HG03565 (cell line): ENCODE results near the gene IGFL3.
"Not testable (repeated sequence)": the region's sequence is repeated elsewhere in the genome, so short reads cannot be mapped to it uniquely, and the experiment has no call there.

Experiments
- ATAC-seq: cut with Tn5 transposase; IDR thresholded peaks from one replicate; pipeline ENCODE4 v1.9.1; 2021; ENCODE audit warnings: mild to moderate bottlenecking, moderate library complexity; ENCODE audit not compliant: unreplicated experiment

IGFL3 gene

DNA sequence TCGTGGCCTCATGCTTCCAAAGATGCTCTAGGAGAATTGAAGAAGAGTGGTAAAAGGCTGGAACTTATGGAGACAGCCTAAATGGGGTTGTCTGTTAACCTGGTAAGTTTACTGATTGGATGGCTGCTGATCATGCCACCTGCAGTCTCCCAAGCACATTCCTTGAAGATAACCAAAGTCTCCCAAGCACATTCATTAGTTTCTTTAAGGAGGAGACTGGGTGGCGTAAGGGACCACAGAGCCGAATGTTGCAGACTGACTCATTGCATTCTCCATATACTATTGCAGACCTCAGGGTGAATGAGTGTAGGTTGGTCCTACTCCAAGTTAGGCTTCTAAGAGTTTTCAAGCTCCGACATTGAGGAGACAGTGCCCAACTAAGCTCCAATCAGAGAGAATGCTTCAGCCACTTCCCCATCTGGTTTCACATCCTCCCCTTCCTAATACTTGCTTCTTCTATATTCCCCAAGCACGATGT is at the start of gene IGFL3:
Gene IGFL3, minus strand, starts transcription at position 51 of the 478 bp plus-strand sequence. Its CDS starts 39 bp downstream, at position 12.
- no peak for ATAC-seq

DNA sequence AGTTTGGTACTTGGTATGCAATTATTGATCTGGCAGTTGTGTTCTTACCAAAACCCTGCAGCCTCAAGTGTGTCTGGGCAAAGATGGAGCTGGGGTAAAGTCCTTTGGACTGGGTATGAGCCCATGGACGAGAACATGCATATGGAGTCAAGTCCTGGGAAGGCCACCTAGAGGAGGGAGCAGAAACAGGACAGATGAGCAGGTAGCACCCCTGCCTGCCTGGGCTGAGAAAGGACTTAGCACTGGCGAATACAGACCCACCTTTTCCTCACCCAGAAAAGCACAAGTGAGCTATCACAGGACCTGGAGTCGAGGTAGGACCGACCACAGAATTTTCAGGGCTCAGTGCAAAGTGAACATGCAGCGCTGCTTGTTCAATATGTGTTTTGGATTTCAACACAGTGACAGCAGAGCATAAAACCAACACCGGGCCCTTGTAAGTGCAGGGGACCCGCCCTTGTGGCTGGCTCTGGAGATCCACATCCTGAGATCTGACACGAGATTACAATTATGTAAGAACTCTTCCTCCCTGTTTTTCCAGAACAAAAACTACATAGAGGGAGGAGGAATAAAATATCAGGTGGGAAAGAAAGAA is 49.5 kb upstream of the IGFL3 start:
- ATAC-seq: no peak

DNA sequence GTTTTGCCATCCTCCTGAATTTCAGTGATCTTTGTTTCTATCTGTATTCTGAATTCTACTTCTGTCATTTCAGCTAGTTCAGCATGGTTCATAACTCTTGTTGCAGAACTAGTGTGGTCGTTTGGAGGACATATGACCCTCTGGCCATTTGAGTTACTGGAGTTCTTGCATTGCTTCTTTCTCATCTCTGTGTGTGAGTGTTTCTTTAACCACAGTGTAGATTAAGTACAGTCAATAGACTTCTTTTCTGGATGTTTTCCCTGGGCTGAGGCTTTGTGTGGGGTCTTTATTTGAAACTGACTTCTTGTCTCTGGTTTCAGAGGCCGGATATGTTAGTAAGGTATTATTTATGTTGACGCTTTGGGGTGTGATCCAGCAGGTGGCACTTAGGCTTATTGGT is 38.2 kb upstream of the IGFL3 start:
- ATAC-seq: no peak

DNA sequence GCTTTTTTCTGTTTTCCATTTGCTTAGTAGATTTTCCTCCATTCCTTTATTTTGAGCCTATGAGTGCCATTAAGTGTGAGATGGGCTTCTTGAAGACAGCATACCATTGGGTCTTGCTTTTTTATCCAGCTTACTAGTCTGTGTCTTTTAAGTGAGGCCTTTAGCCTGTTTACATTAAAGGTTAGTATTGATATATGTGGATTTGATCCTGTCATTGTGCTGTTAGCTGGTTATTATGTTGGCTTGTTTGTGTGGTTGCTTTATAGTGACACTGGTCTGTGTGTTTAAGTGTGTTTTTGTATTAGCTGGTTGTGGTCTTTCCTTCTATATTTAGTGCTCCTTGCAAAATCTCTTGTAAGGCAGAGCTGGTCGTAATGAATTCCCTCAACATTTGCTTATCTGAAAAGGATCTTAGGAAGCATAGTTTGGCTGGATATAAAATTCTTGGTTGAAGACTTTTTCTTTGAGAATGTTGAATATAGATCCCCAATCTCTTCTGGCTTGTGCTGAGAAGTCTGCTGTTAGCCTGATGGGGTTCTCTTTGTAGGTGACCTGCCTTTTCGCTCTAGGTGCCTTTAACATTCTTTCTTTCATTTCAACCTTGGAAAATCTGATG is 37.3 kb upstream of the IGFL3 start:
- not testable (repeated sequence) for ATAC-seq

DNA sequence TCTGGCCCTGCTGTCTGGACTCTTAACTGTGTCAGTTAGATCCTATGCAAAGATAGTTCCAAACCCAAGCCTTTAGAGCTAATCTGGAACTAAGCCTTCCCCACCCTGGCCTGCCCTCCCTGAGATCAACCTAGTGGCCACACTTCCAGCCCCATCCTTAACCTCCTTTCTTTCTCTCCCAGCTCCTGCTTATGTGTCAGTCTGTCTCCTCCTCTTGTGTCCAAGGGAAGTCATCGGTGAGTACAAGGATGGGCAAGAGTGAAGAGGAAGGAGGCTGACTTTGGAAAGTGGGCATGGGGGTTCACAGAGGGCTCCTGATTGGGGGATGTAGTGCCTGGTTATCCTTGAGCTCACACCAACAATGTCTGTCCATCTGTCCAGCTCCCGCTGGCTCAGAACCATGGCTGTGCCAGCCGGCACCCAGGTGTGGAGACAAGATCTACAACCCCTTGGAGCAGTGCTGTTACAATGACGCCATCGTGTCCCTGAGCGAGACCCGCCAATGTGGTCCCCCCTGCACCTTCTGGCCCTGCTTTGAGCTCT is 35.8 kb upstream of the IGFL3 start:
- no peak for ATAC-seq

DNA sequence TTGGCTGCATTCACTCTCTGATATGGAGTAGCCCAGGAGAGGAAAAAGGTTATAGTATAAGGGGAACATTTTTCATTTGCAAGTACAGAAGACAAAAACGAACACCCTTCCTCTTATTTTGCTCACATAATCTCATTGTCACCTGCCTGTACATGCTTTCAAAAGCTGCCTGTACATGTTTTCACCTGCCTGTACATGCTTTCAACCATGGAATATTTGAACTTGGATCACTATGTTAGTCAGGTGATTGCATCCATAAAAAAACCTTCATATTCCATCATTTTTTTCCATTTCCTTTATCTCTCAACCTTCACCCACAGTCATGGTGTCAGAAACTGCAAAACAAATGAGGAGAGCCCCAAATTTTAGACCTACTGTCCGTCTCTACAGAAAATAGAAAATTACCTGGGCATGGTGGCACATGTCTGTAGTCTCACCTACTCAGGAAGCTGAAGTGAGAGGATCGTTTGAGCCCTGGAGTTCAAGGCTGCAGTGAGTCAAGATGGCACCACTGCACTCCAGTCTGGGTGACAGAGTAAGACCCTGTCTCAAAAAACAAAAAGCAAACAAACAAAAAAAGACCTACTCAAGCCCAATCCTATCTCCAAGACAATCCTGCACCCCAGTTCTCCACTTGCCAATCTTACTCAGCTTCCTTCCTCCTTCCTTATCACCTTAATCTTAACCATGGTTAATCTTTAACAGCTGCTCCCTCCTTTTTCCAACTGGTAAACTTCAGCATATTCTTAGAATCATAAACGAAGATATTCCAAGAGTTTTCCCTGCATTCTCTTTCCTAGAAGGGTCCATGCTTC is 35.1 kb upstream of the IGFL3 start:
- no peak for ATAC-seq

DNA sequence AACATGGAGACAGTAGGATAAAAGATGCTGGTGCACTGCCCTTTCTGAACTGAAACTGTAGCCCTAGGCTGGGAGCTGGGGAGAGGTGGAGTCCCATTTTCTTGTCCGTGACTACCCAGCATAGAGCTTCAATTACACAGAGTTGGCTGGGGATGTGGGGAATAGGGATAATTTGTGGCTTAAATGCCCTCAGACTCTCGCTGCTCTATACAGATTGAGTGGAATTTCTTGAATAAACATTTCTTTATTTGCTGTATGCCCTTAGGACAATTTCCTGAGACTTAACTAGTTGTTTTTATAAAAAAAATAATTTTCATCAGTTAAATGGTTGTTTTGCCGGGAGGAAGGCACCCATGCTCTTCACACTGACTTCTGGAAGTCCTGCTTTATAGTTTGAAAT is 30.7 kb upstream of the IGFL3 start:
- no peak for ATAC-seq

DNA sequence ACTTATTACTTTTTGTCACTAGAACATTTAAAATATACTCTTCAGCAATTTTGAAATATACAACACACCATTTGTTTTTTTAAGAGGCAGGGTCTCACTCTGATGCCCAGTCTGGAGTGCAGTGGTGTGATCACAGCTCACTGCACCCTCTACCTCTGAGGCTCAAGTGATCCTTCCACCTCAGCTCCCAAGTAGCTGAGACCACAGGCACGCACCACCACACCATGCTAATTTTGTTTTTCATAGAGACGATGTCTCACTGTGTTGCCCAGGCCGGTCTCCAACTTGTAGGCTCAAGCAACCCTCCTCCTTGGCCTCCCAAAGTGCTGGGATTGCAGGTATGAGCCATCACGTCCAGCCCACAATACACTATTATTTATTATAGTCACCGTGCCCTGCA is 26.1 kb upstream of the IGFL3 start:
- ATAC-seq: no peak

DNA sequence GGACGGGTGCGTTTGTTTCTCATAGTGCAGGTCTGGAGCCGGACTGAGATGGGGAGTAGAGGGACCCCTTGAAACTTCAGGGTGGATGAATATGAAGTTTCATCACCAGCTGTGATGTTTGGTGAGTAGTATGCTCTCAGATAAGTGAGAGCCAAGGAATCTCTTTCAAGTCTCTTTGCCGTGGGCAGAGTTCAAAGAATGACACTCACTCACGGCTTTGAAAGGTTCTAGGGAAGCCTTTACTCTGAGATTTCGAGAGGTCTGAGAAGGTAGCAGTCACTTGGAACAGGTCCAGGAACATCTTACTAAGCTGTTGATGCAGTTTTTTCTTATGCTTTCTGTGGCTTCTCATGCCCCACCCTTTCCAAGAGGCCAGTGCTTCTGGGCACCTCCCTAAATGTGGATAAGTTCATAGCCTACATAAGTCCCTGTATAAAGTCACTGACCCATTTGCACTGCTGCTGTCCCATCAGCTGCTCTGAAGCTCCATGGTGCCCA is 23.4 kb upstream of the IGFL3 start, which contains the start of gene IGFL2:
Gene IGFL2, plus strand, starts transcription at position 448 of the 498 bp plus-strand sequence. Its CDS starts 41 bp downstream, at position 489.
- no peak for ATAC-seq

DNA sequence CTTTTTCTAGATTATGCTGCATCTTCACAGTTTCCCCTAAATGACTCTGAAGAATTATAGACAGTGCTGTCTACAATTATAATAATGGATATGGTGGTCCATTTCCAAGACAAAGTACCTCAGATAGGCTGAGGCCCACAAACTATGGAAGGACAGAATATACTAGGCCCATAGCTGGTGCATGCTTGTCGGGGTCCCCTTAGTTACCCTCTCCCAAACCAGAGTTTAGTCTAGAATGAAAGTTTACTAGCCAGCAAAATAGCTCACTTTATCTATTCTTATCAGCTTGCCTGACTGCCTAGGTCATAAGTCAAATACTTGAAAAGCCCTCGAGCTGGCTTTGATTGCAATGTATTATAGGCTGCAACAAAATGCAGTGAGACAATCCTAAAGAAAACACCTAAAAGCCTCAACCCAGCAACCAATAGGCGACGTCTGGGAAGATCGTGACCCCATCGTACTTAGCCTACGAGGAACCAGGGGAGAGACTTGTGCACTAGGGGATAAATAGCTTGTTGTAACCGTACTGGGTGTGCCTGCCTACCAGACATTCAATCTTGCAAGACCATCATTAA is 22.8 kb upstream of the IGFL3 start:
- ATAC-seq: no peak

DNA sequence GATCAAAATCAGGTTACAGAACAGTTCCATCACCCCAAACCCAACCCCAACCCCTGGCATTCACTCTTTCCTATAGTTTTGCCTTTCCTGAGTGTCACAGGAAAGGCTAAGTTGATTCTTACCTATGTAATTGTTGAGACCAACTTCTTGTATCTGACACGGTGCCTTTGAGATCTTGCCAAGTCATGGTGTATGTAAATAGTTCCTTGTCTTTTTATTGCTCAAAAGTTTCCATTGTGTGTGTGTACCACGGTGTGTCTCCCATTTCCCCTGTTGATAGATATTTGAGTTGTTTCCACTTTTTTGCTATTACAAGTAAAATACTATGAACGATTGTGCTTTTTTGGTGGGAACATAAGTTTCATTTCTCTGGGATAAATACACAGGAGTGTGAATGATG is 20.3 kb upstream of the IGFL3 start:
- no peak for ATAC-seq

DNA sequence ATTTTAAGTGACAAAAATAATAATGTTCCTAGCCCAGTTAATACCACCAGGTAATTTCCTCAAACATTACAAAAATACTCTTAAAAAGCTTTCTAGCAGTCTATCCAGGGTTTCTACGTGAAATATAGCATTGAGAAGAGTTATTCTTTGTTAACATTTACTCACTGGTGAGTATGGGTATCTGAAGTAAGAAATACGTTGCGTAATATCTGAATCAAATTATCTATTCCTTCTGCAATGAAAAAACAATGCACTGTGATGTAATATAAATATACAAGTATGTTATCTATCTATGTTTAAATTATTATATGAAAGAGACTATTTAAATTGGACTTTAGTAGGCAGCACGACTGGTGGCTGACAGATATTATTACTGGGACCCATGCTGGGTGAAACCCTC is 17.8 kb upstream of the IGFL3 start:
- no peak for ATAC-seq

DNA sequence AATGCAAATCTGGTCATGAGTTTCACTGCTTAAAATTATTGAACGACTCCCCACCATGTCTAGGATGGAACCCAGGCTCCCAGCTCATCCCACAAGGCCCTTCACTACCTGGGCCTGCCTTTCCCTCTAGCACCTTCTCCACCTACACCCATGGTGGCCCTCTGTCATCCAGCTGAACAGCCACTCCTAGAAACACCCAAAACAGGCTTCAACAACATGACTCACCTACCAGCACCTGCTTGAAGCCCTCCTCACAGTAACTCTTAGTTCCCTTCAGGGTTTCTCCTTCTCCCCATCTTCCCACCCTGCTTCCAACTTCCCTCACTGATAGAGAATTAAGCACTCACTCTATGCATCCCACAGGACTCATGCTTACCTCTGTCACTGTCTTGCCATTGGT is 16.9 kb upstream of the IGFL3 start:
- no peak for ATAC-seq

DNA sequence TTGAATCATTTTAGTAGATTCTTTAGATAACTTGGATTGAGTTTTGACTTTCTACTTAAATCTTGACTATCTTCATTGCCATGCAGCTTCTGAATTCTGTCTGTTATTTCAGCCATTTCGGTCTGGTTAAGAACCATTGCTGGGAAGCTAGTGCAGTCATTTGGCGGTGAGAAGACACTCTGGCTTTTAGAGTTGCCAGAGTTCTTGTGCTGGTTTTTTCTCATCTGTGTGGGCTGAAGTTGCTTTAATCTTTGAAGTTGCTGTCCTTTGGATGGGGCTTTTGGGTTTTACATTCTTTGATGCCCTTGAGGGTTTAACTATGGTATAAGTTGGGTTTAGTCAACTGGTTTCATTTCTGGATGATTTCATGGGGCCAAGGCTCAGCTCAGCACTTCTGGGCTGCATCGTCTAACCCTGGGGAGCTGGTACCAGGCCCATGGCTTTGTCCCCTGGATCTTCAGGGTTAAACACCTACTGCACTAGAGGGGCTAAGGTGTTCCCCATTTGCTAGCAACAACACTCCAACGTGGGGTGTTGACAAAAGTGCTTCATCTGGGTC is 13.5 kb upstream of the IGFL3 start:
- no peak for ATAC-seq

DNA sequence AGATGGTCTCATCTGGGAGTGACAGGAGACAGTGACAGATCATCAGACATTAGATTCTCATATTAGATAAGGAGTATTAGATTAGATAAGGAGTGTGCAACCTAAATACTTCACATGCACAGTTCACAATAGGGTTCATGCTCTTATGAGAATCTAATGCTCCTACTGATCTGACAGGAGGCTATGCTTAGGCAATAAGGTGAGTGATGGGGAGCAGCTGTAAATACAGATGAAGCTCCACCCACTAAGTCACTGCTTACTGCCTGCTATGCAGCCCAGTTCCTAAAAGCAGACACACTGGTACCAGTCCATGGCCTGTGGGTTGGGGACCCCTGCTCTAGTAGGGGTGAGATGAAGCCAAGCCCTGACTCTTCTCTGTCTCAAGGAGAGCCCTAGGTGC is 10.0 kb upstream of the IGFL3 start:
- ATAC-seq: no peak

DNA sequence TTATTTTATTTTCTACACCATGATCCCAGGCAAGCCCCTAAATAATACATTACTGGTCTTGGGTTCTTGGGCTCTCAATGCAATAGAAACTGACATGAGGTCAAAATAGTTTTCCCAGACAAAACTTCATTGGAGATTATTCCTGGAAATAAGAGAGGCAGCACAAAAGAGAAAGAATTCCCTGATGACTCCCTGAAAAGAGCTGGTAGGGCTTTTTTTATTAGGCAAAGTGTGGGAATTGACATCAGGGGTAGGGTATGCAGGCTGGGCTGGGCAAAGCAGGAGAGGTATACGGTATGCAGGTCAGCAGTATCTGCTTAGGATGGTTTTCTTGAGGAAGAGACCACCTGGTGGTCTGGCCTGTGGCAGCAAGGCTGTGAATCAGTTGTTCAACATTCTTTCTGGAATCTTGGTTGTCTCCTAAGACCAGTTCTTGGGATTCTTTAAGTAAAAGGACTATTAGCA is 9.3 kb upstream of the IGFL3 start:
- no peak for ATAC-seq

DNA sequence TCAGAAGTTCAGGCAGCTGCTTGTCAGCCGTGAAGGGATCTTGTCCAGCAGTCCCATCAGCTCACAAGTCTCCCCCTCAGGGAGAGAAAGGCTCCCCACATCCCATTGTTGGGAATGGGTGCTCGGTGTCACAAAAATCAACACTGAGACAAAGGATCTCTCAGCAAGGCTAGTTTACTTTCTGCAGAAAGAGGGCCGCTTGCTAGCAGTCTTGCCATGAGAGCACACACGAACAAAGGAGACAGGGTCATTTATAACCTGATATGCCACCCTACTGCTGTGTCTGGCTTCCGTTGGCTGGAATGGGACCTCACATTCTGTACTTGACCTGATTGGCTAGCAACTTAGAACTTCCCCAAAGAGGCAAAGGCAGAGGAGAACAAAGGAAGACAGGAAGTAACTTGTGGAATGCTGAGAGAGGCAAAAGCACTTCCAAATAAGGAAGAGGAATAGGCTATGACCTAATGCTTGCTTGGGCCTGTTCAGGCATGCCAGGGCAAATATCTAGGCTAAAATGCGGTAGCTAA is 8.7 kb upstream of the IGFL3 start:
- ATAC-seq: no peak

DNA sequence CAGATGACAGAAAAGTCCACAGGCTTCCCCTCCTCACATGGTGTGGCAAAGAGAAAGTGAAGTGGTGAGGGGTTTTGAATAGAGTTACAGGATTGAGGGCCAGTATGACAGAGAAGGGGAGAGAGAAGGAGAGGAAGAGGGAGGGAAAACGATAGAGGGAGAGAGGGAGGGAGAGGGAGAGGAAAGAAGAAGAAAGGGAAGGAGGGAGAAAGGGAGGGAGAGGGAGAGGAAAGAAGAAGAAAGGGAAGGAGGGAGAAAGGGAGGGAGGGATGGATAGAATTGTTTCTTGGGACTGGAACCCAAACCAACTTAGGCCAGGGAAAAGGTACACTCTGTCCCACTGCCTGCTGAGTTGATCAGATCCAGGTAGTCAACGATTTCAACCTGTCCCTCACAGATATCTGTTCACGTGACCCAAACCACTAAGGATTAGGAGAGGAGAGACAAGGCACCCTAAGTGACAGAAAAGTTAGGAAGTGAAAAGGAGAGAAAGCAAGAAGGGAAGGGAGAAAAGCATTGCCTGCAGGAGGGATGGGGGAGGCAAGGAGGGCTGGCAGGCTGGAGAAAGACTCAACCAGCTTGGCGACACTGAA is 8.1 kb upstream of the IGFL3 start:
- ATAC-seq: no peak

DNA sequence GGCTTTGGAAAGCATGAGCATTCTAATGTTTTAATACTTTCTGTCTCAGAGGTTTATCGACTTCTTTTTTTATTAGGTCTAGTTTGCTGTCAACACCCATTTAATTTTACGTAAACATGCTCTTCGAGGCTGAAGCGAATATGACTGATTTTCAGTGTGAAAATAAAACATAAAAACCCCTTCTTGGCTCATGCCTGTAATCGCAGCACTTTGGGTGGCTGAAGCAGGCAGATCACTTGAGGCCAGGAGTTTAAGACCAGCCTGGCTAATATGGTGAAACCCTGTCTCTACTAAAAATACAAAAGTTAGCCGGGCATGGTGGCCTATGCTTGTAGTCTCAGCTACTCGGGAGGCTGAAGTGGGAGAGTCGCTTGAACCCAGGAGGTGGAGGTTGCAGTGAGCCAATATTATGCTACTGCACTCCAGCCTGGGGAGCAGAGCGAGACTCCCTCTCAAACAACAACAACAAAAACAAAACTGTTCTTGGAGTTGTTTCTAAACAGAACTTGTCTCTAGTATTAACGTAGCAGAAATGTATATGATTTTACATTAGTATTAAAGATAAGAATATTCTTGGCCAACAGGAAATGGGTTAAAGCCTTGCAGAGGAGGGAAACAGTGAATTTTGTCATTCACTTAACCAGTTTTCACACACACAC is 7.1 kb upstream of the IGFL3 start:
- no peak for ATAC-seq
